RWPE2 (cell line): Measurements from ENCODE around the gene PNPLA3.
"Not testable (repeated sequence)": the region's sequence is repeated elsewhere in the genome, so short reads cannot be mapped to it uniquely, and the experiment has no call there.

Experiments used
- ATAC-seq: fragments of 200-7000 bp; cut with Tn5 transposase; 3 replicates; pipeline ENCODE4 v1.9.1; 2021; ENCODE audit warnings: low read depth
- DNase-seq: peaks from one replicate; pipeline ENCODE4 v3.0.0-alpha.2; 2020; ENCODE audit warnings: low spot score
- H3K27ac ChIP-seq: fragments of 450-650 bp; 2 replicates; pipeline ENCODE4 v1.5.1; 2017; ENCODE audit warnings: mild to moderate bottlenecking; ENCODE audit not compliant: poor library complexity, severe bottlenecking
- H3K27me3 ChIP-seq: fragments of 250-450 bp; sonication (Bioruptor Pico); 2 replicates; pipeline ENCODE4 v1.5.1; 2021; ENCODE audit warnings: mild to moderate bottlenecking, moderate library complexity; ENCODE audit not compliant: insufficient read depth, poor library complexity, severe bottlenecking
- H3K36me3 ChIP-seq: fragments of 250-450 bp; sonication (Bioruptor Pico); 2 replicates; pipeline ENCODE4 v1.5.1; 2020; ENCODE audit warnings: low read depth, mild to moderate bottlenecking, moderate library complexity
- H3K4me1 ChIP-seq: fragments of 250-450 bp; sonication (Bioruptor Pico); 2 replicates; pipeline ENCODE4 v1.5.1; 2021; ENCODE audit warnings: mild to moderate bottlenecking, moderate library complexity; ENCODE audit not compliant: insufficient read depth, poor library complexity, severe bottlenecking
- H3K4me3 ChIP-seq: fragments of 250-450 bp; sonication (Bioruptor Pico); 2 replicates; pipeline ENCODE4 v1.5.1; 2021; ENCODE audit warnings: mild to moderate bottlenecking, moderate library complexity; ENCODE audit not compliant: severe bottlenecking
- H3K9me3 ChIP-seq: fragments of 250-450 bp; sonication (Bioruptor Pico); 2 replicates; pipeline ENCODE4 v1.5.1; 2021; ENCODE audit warnings: mild to moderate bottlenecking, moderate library complexity; ENCODE audit not compliant: severe bottlenecking
- TF ChIP-seq, protein P1 (sequence below): fragments of 450-650 bp; IDR thresholded peaks from one replicate; pipeline ENCODE4 v1.5.1; 2017; ENCODE audit warnings: mild to moderate bottlenecking, moderate library complexity; ENCODE audit not compliant: poor library complexity, severe bottlenecking

PNPLA3 gene

GRCh38 chr22:43904412-43904811, 19.2 kb upstream of the PNPLA3 start:
- H3K4me3 ChIP-seq, DNase-seq, H3K27ac ChIP-seq, ATAC-seq, H3K4me1 ChIP-seq, H3K9me3 ChIP-seq, H3K27me3 ChIP-seq, H3K36me3 ChIP-seq: not testable (repeated sequence)
- TF ChIP-seq, protein P1, sequence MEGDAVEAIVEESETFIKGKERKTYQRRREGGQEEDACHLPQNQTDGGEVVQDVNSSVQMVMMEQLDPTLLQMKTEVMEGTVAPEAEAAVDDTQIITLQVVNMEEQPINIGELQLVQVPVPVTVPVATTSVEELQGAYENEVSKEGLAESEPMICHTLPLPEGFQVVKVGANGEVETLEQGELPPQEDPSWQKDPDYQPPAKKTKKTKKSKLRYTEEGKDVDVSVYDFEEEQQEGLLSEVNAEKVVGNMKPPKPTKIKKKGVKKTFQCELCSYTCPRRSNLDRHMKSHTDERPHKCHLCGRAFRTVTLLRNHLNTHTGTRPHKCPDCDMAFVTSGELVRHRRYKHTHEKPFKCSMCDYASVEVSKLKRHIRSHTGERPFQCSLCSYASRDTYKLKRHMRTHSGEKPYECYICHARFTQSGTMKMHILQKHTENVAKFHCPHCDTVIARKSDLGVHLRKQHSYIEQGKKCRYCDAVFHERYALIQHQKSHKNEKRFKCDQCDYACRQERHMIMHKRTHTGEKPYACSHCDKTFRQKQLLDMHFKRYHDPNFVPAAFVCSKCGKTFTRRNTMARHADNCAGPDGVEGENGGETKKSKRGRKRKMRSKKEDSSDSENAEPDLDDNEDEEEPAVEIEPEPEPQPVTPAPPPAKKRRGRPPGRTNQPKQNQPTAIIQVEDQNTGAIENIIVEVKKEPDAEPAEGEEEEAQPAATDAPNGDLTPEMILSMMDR: peak; percentile 63

GRCh38 chr22:43905681-43906080, 17.9 kb upstream of the PNPLA3 start:
- no peaks in the 10 kb centered on the region for H3K27me3 ChIP-seq
- TF ChIP-seq, protein P1: no peak
- ATAC-seq: no peak
- DNase-seq: no peak
- no peak overlapping the region for H3K4me3 ChIP-seq
- H3K9me3 ChIP-seq: no peaks in the 10 kb centered on the region
- H3K36me3 ChIP-seq: no peaks in the 10 kb centered on the region
- no peak overlapping the region for H3K27ac ChIP-seq
- H3K4me1 ChIP-seq: peaks cover 8% of the 10 kb centered on the region

DNA sequence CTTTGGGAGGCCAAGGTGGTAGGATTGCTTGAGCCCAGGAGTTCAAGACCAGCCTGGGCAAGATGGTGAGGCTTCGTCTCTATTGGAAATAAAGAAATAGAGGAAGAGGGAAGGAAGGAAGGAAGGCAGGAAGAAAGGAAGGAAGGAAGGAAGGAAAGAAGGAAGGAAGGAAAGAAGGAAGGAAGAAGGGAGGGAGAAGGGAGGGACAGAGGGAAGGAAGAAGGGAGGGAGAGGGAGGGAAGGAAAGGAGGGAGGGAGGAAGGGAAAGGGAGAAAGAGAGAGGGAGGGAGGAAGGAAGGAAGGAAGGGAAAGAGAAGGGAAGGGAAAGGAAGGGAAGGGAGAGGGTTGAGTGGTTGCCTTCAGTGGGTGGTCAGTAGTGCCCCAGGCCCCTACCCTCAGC, 13.9 kb upstream of the PNPLA3 start:
- no peak overlapping the region for H3K4me3 ChIP-seq
- no peaks in the 10 kb centered on the region for H3K4me1 ChIP-seq
- ATAC-seq: no peak

DNA sequence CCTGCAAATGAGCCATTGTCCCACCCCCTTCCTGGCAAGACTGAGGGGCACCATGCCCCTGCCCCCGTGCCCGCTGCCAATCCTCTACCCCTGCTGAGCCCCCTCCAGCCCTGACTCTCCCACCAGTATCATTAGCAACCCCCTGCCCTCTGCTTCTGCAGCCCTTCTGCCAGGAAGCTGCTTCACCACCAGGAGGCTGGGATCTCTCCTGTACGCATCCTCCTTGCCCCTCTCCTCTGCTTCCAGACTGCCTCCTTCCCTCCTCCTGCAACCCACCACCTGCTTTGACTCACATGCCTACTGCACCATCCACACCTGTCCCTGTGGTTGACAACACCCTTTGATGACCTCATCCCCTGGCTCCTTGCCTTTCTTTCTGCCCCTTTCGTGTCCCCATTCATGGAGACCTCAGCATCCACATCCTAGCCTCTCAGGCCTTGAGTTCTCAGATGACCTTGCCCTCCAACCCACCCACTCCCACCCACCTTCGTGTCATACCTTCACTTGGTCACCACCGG, 13.4 kb upstream of the PNPLA3 start:
- H3K4me1 ChIP-seq: no peaks in the 10 kb centered on the region
- H3K36me3 ChIP-seq: no peaks in the 10 kb centered on the region
- ATAC-seq (0 out of 3 replicates have a peak, but pooled peaks have one; percentile 29), DNase-seq (no peak)
- no peaks in the 10 kb centered on the region for H3K27me3 ChIP-seq
- H3K9me3 ChIP-seq: no peaks in the 10 kb centered on the region
- H3K4me3 ChIP-seq: no peak overlapping the region
- no peak overlapping the region for H3K27ac ChIP-seq
- TF ChIP-seq, protein P1: no peak

More for the DNA sequence above, 13.9 kb upstream of the PNPLA3 start:
- no peaks in the 10 kb centered on the region for H3K36me3 ChIP-seq
- TF ChIP-seq, protein P1: no peak
- no peak for DNase-seq
- no peaks in the 10 kb centered on the region for H3K9me3 ChIP-seq
- no peaks in the 10 kb centered on the region for H3K27me3 ChIP-seq
- no peak overlapping the region for H3K27ac ChIP-seq

DNA sequence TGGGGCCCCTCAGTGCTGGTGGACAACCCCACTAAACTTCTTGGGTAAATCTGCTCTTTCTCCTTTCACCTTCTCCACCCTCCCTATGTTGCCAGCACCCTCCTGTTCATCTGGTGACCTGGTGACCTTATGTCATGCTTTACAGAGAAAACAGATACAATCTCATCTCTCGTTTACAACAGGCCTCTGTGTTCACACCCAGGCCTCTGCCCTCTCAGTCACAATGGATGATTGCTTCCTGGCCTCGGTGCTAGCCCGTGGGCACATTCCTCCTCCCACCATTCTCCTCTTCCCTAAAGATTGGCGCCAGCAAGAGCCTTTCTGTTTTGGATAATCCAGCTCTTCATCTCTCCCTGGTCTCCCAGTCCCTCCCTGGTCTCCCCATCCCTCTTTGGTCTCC, 12.3 kb upstream of the PNPLA3 start:
- no peaks in the 10 kb centered on the region for H3K4me1 ChIP-seq
- H3K27me3 ChIP-seq: no peaks in the 10 kb centered on the region
- H3K9me3 ChIP-seq: no peaks in the 10 kb centered on the region
- H3K27ac ChIP-seq: no peak overlapping the region
- TF ChIP-seq, protein P1: no peak
- DNase-seq (no peak), ATAC-seq (no peak)
- no peaks in the 10 kb centered on the region for H3K36me3 ChIP-seq
- H3K4me3 ChIP-seq: no peak overlapping the region
